Measurements from ENCODE around the gene CC2D1B.
"Not testable (repeated sequence)": the region's sequence is repeated elsewhere in the genome, so short reads cannot be mapped to it uniquely, and the experiment has no call there.

The CC2D1B gene

DNA sequence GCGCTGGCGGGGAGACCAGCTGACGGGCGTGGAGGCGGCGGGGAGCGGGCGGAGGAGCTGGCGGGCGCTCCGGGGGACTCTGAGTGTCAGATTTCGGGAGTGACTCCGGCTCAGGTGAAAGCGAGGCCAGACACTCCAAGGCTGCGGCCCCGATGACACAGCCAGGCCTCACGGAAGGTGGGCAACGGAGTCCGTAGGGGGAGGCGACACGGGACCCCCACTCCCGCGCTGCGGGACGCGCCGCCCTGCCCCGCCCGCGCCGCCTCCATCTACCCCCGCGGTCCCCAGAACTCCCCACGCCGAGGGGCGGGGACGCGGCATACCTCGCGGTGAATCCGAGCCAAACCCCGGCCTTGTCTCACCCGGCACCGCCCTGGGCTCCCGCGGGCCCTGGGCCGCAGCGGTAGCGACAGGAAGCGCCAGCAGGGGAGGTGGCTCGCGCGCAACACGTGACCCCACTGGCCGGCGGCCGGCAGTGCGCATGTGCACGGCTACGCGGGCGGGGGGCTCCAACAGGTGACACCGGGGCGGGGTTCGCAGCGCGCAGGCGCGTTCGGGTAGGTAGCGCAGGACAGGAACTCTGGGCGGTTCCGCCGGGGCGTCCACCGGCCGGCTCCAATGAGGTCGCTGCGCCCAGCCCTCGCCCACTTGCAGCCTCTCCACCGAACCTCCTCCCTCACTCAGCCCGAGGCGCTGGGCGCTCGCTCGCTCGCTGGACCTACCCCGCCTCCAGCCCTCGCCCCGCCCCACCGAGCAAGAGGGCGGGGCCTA, at the start of gene CC2D1B:
CC2D1B (minus strand) TSS at position 460 of the 771 bp plus-strand sequence. CDS start 1,585 bp downstream, outside the sequence.
- in situ Hi-C loops (cut with MboI; ENCODE audit: low sequenced_read_pairs) = no loop called here

DNA sequence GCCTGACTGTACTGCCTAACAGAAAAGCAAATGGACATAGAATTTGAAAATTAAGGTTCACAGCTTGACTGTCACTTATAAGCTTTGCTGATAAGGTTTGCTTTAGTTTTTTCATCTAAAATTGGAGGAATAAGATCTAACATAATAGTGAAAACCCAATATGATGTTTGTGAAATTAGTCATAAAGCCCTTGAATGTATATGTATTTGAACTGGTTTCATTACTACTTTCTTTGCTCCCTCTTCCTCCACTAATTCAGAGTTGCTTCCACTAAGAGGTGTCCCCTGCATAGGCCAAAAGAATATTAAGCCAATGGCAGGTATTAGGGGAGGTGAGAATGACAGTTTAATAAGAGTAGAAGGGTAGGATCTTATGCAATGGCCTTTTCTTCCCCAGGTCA, 48.9 kb upstream of the CC2D1B start:
- in situ Hi-C loops (cut with MboI; ENCODE audit: low sequenced_read_pairs) = no loop called here

GRCh38 chr1:52413410-52413989, 47.5 kb upstream of the CC2D1B start:
- in situ Hi-C loops (cut with MboI; ENCODE audit: low sequenced_read_pairs) = no loop called here

DNA sequence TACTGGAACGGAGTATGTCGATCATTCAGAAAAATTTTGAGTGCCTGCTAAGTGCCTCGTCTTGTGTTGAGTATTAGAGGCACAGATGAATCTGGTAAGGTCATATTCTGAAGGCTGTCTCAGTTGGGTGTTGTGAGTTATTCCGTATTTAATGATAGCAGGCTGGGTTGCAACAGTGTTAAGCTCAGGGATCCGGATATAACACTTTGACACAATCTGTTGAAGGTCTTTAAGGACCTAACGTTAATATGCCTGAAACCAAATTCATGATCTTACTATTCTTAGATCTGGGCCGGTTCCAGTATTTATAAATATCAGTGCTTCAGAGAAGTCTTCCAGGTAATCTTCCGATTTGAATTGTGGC, 39.0 kb upstream of the CC2D1B start:
- in situ Hi-C loops (cut with MboI; ENCODE audit: low sequenced_read_pairs) = no loop called here

DNA sequence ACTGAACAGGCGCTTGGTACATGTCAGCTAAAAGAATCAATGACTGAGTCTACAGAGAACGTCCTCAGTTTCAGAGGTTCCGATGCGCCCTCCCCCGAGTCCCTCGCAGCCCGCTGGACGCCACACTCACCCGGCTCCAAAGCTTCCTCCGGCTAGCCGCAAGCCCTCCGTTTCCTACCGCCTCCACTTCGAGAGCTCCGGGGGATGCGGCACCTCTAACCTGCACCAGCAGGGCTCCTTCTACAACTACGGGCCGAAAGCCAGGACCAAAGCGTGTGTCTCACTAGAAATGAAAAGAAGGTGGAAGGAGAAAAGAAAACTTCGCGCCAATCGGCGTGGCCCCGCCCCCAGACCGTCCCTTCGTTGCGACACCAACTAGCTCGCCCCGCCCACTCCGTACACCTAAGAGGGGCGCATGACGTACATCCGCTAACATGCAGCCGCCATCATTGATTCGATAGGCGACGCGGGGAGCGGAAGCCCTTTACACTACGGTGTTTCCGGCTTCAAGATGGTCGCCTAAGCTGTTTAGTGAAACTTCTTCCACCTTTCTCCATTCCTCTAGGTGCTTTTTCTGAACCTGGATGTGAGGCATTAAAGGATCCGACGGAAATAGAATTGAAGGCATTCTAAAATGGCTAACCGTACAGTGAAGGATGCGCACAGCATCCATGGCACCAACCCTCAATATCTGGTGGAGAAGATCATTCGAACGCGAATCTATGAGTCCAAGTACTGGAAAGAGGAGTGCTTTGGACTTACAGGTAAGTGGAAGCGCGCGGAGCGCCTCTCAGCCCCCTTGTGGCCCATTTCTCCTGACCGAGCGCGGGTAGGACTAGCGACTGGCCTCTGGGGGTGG, 38.3 kb upstream of the CC2D1B start, which contains the start of the genes ORC1 and PRPF38A:
ORC1 (minus strand) TSS at position 308 of the 859 bp plus-strand sequence. CDS start 2,200 bp downstream, outside the sequence.
PRPF38A (plus strand) TSS at position 487 of the 859 bp plus-strand sequence; CDS start at position 635, 148 bp downstream.
- in situ Hi-C loops (cut with MboI; ENCODE audit: low sequenced_read_pairs) = no loop called here

DNA sequence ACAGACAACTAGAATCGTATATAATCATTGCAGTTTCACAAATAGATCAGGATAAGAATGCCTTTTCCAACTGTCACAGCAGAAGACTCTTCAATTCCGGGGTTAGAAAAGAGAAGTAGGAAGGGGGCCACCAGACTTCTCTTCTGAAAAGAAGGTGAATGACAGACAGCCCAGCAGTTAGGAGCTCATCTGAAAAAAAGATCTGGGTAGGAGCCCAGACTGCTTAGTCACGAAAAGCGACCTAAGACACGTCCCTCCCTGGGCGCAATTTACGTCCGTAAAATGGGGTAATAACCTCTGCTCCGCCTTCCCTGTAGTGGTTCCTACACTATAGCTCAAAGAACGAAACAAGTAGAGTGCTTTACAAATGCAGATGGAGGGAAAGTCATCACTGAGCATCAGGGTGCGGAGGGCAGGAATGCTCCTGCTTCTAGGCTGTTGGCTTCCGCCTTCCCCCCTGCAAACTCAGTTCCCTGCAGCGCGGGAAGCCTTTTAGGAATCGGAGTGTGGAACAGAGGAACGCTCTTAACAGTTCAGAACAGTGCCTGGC, 37.6 kb upstream of the CC2D1B start:
- in situ Hi-C loops (cut with MboI; ENCODE audit: low sequenced_read_pairs) = no loop called here

DNA sequence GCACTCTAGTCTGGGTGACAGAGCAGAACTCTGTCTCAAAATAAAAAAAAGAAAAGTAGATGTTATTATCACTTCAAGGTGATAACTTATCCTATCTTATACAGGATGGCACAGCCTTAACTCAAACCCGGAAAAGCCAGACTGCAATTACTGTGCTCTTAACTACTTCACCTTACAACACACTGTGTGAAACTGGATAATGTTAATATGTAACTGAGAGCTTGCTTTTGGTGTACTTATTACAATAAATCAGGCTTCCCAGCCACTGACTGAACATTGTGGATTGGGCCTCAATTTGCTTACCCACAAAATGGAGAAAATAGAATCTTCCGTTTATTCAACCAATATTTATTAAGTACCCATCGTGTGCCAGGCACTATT, 36.8 kb upstream of the CC2D1B start:
- in situ Hi-C loops (cut with MboI; ENCODE audit: low sequenced_read_pairs) = no loop called here

- in situ Hi-C loops (cut with MboI; ENCODE audit: low sequenced_read_pairs) = no loop called here
These were observed 34.1 kb upstream of the CC2D1B start for GRCh38 chr1:52400131-52400530.

- in situ Hi-C loops (cut with MboI; ENCODE audit: low sequenced_read_pairs) = no loop called here
These were observed 33.6 kb upstream of the CC2D1B start for GRCh38 chr1:52399629-52400028.

- in situ Hi-C loops (cut with MboI; ENCODE audit: low sequenced_read_pairs) = no loop called here
These were observed 27.2 kb upstream of the CC2D1B start for GRCh38 chr1:52393174-52393573.

DNA sequence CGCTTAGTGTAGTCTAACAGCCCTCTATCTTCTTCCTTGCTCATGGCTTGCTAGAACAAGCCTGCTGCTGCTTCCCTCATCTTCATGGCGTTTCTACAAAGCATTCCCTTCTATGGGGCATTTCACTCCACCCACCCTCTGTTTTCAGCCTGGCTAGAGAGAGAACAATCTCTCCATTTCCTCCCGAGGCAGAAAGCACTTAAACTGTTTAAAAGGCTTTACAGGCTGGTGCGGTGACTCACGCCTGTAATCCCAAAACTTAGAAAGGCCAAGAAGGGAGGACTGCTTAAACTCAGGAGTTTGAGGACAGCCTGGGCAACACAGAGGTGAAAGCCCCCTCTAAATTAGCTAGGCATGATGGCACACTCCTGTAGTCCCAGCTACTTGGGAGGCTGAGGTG, 20.5 kb upstream of the CC2D1B start:
- in situ Hi-C loops (cut with MboI; ENCODE audit: low sequenced_read_pairs) = no loop called here

DNA sequence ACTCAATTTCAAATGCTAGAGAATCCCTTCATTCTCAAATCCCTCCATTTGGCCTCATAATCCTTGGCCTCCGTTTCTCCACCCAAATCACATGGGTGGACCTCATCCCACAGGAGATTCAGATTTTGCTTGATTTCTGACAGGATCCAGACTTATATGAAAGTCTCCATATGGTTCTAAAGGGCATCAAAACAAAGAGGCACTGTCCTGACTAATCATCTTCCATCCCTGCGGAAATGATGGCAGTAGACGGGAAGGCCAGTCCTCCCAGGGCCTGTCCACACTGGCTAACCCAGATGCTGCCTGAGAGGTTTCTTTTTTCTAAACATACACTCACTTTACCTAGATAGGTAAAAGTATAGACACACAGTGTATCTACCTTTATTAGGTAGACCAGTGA, 19.4 kb upstream of the CC2D1B start:
- in situ Hi-C loops (cut with MboI; ENCODE audit: low sequenced_read_pairs) = no loop called here

DNA sequence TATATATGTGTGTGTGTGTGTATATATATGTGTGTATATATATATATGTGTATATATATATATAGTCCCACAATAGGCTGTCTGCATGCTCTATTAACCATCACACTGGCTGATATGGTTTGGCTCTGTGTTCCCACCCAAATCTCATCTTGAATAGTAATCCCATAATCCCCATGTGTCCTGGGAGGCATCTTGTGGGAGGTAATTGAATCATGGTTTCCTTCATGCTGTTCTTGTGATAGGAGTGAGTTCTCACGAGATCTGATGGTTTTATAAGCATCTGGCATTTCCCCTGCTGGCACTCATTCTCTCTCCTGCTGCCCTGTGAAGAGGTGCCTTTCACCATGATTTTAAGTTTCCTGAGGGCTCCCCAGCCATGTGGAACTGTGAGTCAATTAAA, 3.8 kb upstream of the CC2D1B start:
- in situ Hi-C loops (cut with MboI; ENCODE audit: low sequenced_read_pairs) = not testable (repeated sequence)

GRCh38 chr1:52368383-52369172, 2.6 kb upstream of the CC2D1B start:
- in situ Hi-C loops (cut with MboI; ENCODE audit: low sequenced_read_pairs) = no loop called here

GRCh38 chr1:52367272-52367671, 1.3 kb upstream of the CC2D1B start:
- in situ Hi-C loops (cut with MboI; ENCODE audit: low sequenced_read_pairs) = no loop called here

- in situ Hi-C loops (cut with MboI; ENCODE audit: low sequenced_read_pairs) = no loop called here
These were observed 467 bp upstream of the CC2D1B start for GRCh38 chr1:52366517-52366827.

DNA sequence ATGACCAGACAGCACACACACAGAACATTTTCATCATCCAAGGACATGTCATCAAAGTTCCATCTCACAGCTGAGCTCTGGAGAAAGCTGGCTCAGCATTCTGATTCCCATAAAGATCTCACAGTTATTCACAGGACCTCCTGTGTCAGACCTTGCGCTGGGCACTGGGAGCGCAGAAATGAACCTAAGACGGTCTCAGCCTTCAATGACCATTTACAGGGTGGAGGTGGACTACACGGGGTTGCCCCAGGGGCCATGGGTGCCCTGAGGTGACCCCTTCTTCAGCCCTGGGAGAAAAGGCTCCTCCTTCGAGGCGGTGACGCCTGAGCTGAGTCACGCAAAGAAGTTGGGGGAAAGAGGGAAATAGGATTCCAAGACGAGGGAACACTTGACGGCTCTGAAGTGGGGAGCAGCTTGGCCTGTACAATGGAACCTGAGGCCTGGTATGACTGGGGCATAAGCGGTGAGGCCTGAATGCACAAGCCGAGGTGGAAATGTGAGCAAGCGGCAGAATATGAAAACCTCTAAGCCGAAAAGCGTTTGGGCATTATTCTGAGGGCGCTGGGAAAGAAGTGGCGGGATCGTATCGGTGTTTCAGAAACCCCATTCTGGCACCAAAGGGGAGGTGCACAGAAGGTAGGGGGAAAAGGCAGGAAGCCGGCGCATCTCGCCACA, 797 bp downstream of the CC2D1B start:
- in situ Hi-C loops (cut with MboI; ENCODE audit: low sequenced_read_pairs) = no loop called here

GRCh38 chr1:52364235-52364839, 1.7 kb downstream of the CC2D1B start:
- in situ Hi-C loops (cut with MboI; ENCODE audit: low sequenced_read_pairs) = no loop called here

DNA sequence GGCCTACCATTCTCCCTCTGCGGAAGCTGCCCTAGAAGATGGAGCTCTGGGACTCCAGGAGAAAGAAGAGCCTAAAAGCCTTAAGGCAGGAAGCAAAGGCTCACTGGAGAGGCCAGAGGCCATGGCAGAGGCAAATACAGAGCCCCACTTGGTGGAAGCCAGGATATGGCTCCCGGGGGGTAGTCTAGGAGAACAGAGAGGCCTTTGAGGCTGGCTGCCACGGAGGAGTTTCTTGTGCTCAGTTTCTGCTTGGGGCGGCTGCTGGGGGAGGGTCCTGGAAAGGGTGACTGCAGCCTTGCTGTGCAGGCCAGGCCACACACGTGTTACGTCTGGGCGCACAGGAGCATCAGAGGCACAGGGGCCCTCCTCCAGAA, 5.4 kb downstream of the CC2D1B start:
- in situ Hi-C loops (cut with MboI; ENCODE audit: low sequenced_read_pairs) = no loop called here
